ENCODE measurements around the gene MIOX. TPM values are rescaled to one million over a fixed set of nuclear protein-coding genes. Genes with fewer than 3 reads are reported as not detected.

The MIOX gene
- polyA plus RNA-seq, 1 experiment, result 0.14 TPM

DNA sequence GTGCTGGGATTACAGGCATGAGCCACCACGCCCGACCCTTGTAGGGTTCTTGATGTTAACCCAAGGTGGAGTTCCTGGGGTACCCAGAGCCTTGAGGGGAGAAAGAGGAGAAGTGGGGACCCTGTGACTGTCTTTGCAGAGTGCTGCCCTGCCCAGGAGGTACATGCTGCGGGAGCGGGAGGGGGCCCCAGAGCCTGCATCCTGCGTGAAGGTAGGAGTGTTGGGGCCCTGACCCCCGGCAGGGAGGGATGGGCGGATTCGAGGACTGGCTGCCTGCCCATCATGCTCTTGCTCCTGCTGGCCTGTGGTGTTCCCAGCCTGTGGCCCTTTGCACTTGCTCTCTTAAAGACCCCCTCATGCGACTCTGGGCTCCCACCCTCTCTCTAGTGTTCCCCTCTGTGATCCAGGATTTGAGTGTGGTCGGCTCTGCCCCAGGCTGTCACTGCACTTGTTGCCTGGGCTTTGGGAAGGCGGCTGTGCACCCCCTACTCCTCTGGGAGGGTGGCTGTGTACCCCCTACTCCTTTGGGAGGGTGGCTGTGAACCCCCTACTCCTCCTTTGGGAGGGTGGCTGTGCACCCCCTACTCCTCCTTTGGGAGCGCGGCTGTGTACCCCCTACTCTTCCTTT is 34.3 kb downstream of the MIOX start:
- H3K27ac ChIP-seq (ENCODE audit: low read depth, low read length), result no peak overlapping the region
- no peaks in the 10 kb centered on the region for H3K27me3 ChIP-seq (ENCODE audit: control insufficient read depth, insufficient read depth, low read length)
- DNase-seq (ENCODE audit: low read depth, low spot score), result no peak
- H3K9me3 ChIP-seq (ENCODE audit: control insufficient read depth, insufficient read depth, low read length), result no peaks in the 10 kb centered on the region; the same call in 1 of the 2 replicates
- no peak overlapping the region for H3K4me3 ChIP-seq (ENCODE audit: low read depth, low read length)
- TF ChIP-seq, protein P1, sequence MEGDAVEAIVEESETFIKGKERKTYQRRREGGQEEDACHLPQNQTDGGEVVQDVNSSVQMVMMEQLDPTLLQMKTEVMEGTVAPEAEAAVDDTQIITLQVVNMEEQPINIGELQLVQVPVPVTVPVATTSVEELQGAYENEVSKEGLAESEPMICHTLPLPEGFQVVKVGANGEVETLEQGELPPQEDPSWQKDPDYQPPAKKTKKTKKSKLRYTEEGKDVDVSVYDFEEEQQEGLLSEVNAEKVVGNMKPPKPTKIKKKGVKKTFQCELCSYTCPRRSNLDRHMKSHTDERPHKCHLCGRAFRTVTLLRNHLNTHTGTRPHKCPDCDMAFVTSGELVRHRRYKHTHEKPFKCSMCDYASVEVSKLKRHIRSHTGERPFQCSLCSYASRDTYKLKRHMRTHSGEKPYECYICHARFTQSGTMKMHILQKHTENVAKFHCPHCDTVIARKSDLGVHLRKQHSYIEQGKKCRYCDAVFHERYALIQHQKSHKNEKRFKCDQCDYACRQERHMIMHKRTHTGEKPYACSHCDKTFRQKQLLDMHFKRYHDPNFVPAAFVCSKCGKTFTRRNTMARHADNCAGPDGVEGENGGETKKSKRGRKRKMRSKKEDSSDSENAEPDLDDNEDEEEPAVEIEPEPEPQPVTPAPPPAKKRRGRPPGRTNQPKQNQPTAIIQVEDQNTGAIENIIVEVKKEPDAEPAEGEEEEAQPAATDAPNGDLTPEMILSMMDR (IDR thresholded peaks at IDR 0.05; ENCODE audit: low read depth, low read length), result no peak
- POLR2A ChIA-PET, result no interaction called here
- CTCF ChIA-PET, result no interaction called here

DNA sequence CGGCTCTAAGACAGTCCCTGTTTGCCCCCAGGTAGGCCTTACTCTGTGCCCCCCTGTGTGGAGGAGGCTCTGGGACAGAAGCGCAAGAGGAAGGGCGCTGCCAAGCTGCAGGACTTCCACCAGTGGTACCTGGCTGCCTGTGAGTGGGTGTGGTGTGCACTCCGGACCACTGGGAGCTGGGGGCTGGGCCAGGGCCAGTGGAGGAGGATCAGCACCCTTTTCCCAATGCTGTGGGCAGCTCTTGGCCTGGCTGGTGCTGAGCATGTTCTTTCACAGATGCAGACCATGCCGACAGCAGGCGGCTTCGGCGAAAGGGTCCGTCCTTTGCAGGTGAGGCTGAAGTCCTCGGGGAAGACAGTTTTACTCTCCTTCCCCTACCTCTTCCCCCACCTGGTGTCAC is 35.1 kb downstream of the MIOX start:
- TF ChIP-seq, protein P1 (IDR thresholded peaks at IDR 0.05; ENCODE audit: low read depth, low read length), result no peak
- POLR2A ChIA-PET, result no interaction called here
- Histone ChIP-seq H3K9me3 (ENCODE audit: control insufficient read depth, insufficient read depth, low read length) (no peaks in the 10 kb centered on the region; the same call in 1 of the 2 replicates), H3K27ac (ENCODE audit: low read depth, low read length) (no peak overlapping the region), H3K27me3 (ENCODE audit: control insufficient read depth, insufficient read depth, low read length) (no peaks in the 10 kb centered on the region), H3K4me3 (ENCODE audit: low read depth, low read length) (no peak overlapping the region)
- no peak for DNase-seq (ENCODE audit: low read depth, low spot score)
- CTCF ChIA-PET, result no interaction called here

DNA sequence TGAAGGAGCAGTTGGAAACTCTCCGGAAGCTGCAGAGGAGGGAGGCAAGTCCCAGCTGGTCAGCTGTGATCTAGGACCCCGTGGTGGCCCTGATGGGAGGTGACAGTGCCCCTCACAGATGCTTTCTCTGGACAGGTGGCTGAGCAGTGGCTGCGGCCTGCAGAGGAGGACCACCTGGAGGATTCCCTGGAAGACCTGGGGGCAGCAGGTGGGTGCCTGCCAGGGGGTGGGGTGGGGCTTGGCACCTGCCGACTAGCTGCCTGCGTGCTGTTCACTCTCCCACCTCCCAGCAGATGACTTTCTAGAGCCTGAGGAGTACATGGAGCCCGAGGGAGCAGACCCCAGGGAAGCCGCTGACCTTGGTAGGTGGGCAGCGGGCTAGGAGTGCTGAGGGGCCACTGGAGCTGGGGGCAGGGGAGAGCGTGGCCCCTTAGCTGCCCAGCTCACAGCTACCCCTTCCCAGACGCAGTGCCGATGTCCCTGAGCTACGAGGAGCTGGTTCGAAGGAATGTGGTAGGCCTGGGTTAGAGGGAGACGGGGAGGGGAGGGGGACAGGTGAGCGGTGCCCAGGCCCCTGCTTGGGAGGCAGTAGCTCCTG is 35.6 kb downstream of the MIOX start:
- Histone ChIP-seq H3K27ac (ENCODE audit: low read depth, low read length) (no peak overlapping the region), H3K27me3 (ENCODE audit: control insufficient read depth, insufficient read depth, low read length) (no peaks in the 10 kb centered on the region), H3K4me3 (ENCODE audit: low read depth, low read length) (no peak overlapping the region), H3K9me3 (ENCODE audit: control insufficient read depth, insufficient read depth, low read length) (no peaks in the 10 kb centered on the region; the same call in 1 of the 2 replicates)
- DNase-seq (ENCODE audit: low read depth, low spot score), result no peak
- TF ChIP-seq, protein P1 (IDR thresholded peaks at IDR 0.05; ENCODE audit: low read depth, low read length), result no peak
- ChIA-PET CTCF (no interaction called here), POLR2A (no interaction called here)

DNA sequence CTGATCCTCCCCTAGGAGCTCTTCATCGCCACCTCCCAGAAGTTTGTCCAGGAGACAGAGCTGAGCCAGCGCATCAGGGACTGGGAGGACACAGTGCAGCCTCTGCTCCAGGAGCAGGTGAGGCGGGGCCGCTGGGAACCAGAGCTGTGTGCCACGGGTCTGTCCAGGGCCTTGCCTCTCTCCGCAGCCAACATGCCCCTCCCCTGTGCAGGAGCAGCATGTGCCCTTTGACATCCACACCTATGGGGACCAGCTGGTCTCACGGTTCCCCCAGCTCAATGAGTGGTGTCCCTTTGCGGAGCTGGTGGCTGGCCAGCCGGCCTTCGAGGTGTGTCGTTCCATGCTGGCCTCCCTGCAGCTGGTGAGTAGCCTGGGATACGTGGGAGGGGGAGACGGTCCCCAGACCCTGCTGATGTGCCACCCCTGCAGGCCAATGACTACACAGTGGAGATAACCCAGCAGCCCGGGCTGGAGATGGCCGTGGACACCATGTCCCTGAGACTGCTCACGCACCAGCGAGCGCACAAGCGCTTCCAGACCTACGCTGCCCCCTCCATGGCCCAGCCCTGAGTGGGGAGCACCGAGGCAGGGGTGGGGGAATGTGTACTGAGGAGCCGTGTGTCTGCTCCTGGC is 36.3 kb downstream of the MIOX start:
- CTCF ChIA-PET, result no interaction called here
- POLR2A ChIA-PET, result no interaction called here
- no peak for DNase-seq (ENCODE audit: low read depth, low spot score)
- Histone ChIP-seq H3K9me3 (ENCODE audit: control insufficient read depth, insufficient read depth, low read length) (no peaks in the 10 kb centered on the region; the same call in 1 of the 2 replicates), H3K27ac (ENCODE audit: low read depth, low read length) (no peak overlapping the region), H3K27me3 (ENCODE audit: control insufficient read depth, insufficient read depth, low read length) (no peaks in the 10 kb centered on the region), H3K4me3 (ENCODE audit: low read depth, low read length) (no peak overlapping the region)
- TF ChIP-seq, protein P1 (IDR thresholded peaks at IDR 0.05; ENCODE audit: low read depth, low read length), result no peak

DNA sequence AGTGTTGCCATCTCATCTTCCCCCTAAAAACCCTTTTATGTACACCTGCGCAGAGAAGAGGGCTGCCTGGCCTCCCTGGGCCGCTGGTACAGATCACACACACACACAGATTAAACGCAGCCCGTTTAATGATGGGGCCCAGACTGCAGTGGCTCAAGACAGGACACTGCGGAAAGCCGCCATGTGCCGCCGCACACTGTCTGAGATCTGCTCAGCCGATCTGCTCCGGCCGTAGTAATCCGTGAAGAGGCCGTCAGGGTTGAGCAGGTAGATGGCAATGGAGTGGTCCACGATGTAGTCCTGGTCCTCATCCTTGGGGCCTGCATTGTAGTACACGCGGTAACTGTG is 36.8 kb downstream of the MIOX start:
- Histone ChIP-seq H3K27me3 (ENCODE audit: control insufficient read depth, insufficient read depth, low read length) (no peaks in the 10 kb centered on the region), H3K4me3 (ENCODE audit: low read depth, low read length) (no peak overlapping the region), H3K9me3 (ENCODE audit: control insufficient read depth, insufficient read depth, low read length) (no peaks in the 10 kb centered on the region; the same call in 1 of the 2 replicates), H3K27ac (ENCODE audit: low read depth, low read length) (no peak overlapping the region)
- TF ChIP-seq, protein P1 (IDR thresholded peaks at IDR 0.05; ENCODE audit: low read depth, low read length), result no peak
- no peak for DNase-seq (ENCODE audit: low read depth, low spot score)
- CTCF ChIA-PET, result no interaction called here
- POLR2A ChIA-PET, result no interaction called here

Measured in AG04450 (cell line).